HK-2 (cell line): Measurements from ENCODE around the gene CELF2.
A peak's percentile ranks its signal among the peaks of the same experiment; 100 is the strongest.
"Not testable (repeated sequence)": the region's sequence is repeated elsewhere in the genome, so short reads cannot be mapped to it uniquely, and the experiment has no call there.

Source experiments
- DNase-seq: peaks from one replicate; pipeline ENCODE4 v3.0.0-alpha.2; 2018; ENCODE audit not compliant: unreplicated experiment

CELF2 gene

DNA sequence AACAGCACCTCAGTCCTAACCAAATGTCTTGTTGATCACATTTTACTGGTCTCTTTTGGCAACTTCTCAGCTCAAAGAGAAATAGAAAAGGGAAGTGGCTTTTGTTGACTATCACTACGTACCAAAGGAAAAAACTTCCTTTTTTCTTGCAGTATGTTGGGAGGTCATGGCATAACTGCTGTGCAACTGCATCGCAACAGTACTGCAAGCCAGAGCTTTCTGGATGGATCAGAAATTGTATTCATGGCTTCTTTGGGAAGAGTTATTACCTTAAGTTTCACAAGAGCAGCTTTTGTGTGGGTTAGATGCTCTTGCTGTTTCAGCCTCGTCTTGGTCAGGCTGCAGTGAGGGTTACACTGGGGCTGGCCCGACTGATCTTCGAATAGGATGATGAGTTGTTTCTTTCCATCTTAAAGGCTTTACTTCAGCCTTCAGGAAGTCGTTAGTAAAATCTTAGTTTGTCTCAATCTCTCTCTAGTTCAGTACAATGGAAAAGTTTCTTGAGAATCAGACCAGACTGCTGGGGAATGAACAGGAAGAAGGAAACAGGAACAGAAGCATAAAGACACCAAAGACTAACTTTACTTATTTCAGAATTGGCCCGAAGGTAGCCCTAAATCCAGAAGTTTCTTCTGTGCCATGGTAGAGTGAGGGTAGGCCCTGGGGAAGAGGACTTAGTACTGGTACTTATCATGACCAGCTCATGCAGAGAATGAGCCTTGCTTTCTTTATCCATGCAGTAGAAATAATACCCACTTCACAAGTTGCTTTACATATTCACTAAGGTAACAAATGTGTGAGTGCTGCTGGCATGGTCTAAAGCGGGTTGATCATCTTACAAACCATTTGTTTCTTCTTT, 153.6 kb downstream of the CELF2 start:
- no peak for DNase-seq

DNA sequence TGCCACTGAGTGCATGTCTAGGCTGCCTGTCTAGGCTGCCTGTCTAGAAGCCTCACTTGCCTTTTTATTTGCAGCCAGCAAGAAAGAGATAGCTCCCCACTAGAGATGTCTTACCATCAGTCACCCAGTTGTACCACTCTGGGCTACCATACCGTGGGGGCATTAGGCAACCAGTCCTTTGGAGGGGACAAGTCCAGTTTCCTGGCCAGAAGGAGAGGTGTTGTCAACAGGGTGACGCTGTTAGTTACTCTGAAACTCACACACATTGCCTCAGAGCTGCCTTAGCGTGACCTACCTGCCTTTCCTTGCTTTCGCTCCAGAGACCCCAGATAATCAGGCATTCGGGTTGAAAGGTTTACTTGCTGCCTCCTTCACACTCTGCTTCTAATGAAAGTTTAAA, 155.4 kb downstream of the CELF2 start:
- DNase-seq: no peak

GRCh38 chr10:11175823-11176243, 158.2 kb downstream of the CELF2 start:
- no peak for DNase-seq

- no peak for DNase-seq
These were observed 159.1 kb downstream of the CELF2 start for GRCh38 chr10:11176746-11177145.

DNA sequence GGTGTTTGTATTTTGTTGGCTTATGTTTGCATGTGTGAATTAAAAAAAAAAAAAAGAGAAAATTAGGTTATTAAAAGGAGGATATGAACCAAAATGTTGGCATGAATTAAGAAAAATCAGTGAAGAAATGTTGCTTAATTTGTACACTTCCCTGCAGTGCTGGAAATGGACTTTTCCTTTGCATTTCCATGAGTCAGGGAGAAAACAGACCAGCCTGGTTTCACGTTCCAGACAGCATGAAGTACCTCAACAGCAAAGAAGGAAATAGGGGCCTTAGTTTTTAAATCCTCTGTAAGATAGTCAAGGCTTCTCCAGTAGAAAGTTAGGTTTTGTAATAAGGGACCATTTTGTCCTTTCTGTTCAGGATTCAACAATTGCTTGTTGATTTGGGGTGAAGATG, 159.7 kb downstream of the CELF2 start:
- DNase-seq: no peak

GRCh38 chr10:11177926-11178471, 160.3 kb downstream of the CELF2 start:
- DNase-seq: no peak

- DNase-seq: peak; percentile 36
These were observed 161.2 kb downstream of the CELF2 start for GRCh38 chr10:11178606-11179515.

DNA sequence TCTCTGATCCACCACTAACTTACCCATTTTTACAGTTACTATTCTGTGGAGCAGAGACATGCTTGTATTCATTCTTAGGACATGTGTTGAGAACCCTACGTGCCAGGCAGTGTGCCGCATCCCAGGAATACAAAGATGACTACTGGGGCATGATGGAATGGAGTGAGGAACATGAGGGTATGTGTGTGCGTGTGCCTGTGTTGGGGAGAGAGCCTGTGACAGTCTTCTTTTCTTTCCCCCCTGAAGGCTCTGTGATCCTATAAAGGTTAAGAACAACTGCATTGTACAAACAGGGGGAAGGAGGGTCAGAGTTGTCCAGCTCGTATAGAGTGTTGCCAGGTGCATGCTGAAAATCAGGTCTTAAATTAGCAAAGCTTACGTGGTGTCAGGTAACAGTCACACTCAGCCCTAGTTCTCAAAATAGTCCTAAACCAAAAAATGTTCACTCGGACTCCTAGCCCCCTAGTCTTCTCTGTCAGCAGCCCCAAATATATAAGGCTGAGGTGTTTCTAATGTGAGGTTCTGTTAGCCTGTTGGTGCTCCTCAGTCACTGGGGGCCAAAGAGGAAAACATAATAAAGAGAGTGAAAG, 161.9 kb downstream of the CELF2 start:
- DNase-seq: no peak

GRCh38 chr10:11180228-11180627, 162.6 kb downstream of the CELF2 start:
- no peak for DNase-seq

GRCh38 chr10:11181978-11182377, 164.3 kb downstream of the CELF2 start:
- no peak for DNase-seq

- no peak for DNase-seq
These were observed 165.3 kb downstream of the CELF2 start for GRCh38 chr10:11183015-11183414.

DNA sequence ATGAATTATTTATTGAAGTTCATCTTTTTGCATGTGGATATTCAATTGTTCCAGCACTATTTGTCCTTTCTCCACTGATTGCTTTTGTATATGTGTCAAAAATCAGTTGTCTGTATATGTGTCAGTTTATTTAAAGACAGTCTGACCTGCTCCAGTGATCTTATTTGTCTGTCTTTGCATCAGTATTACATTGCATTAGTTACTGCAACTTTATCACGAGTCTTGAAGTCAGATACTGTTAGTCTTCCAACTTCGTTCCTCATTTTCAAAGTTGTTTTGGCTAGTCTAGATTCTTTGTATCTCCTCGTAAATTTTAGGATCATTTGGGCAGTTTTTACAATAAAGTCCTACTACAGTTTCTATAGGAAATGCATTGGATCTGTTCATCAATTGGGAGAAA, 166.4 kb downstream of the CELF2 start:
- no peak for DNase-seq

- DNase-seq: not testable (repeated sequence)
These were observed 167.5 kb downstream of the CELF2 start for GRCh38 chr10:11185128-11185665.

- DNase-seq: no peak
These were observed 168.7 kb downstream of the CELF2 start for GRCh38 chr10:11186374-11186773.

- no peak for DNase-seq
These were observed 172.1 kb downstream of the CELF2 start for GRCh38 chr10:11189582-11190376.

DNA sequence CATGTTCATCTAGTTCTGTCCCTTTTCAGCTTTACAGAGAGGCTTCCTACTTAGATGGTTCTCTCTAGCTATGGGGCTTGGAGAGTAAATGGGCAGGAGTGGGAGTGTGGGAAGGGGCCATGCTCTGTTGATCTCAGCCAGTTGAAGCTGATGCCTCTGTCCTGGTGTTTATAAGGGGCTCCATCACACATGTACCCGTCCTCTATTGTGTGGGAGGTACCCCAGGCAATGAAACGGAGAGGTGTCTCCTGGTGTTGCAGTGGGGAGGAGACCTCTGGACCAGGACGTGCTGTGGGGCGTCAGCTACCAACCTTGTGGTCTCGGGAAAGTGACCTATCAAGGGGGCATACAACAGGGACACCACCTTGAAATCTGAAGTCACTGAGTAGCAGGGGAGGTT, 173.5 kb downstream of the CELF2 start:
- no peak for DNase-seq

GRCh38 chr10:11191678-11192077, 174.0 kb downstream of the CELF2 start:
- no peak for DNase-seq

GRCh38 chr10:11192304-11193000, 174.8 kb downstream of the CELF2 start:
- no peak for DNase-seq

- no peak for DNase-seq
These were observed 175.4 kb downstream of the CELF2 start for GRCh38 chr10:11193001-11193551.
